NCI-H1436 treated with DMSO at 0.1 percent for 48 hours (cell line): ENCODE data around the gene SH3RF1.

Experiments used
- DNase-seq: peaks from one replicate; lab custom pipeline; 2025; lab: John Stamatoyannopoulos, UW

The SH3RF1 gene

DNA sequence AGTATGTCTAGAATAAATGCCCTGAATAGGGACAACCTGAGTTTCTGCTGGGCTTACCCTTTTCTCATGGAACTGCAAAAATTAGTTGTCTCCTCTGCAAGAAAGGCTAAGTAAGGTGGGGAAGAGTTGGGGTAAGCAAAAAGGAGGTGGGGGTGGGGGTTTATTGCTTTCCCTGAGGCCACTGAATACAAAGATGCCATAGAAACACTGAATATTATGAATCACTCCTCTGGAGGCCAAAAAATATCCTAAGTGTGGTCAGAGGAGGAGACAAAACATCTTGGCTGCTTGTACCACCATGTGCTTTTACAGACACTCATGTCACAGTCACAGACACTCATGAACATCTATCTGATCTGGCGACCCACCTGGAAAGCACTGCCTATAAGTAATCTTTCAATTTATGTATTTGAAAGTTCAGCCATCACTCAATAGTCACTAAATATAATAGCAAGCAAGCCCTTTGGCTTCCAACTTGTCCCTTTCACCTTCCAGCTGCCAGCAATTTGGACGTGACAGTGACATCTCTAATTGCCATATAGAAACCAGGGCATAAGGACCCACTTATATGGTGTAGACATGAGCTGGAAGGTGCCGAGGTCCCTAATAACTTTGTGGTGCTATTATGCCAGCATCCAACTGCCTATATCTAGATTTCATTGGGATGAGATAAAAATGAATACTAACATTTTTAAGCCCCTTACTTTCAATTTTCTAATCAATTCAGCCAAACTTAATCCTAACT is 138.0 kb downstream of the SH3RF1 start:
- no peak for DNase-seq

DNA sequence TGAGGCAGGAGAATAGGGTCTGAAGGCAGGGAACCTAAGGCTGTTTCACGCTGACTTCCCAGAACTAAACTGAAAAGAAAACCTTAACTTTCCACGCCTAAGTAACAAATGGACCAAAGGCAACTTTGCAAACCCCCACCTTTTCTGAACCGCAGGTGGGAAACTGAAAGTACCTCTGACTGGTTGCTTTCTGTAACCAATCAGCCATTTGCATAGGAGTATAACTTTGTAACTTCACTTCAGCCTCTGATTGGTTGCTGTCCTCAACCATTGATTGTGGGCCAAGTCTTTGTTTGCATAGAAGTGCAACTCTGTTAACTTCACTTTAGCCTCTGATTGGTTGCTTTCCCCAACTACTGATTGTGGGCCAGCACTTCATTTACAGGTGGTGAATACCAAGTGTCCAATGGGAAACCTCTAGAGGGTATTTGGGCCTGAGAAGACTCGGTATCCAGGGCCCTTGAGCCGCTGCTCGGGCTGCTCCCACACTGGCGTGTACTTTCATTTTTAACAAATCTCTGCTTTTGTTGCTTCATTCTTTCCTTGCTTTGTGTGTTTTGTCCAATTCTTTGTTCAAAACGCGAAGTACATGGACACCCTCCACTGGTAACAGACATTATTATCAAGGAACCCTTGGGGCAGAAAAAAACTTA is 139.1 kb downstream of the SH3RF1 start:
- DNase-seq: no peak

DNA sequence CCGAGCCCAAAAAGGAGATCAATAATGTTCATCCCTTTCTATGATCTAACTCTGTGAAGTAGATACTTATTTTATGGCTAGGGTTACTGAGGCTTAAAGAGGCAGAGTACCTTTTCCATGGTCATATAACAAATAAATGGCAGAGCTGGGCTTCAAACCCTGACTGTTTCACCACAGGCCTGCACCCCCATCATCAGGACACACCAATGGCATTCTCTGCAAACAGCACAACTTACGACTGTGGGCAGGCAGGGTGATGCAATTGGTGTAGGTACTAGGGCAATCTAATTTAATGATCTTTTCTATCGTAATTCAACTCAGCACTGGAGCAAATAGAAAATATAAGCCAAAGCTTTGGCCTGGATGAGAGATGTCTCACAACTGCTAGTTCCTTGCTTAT is 141.9 kb downstream of the SH3RF1 start:
- DNase-seq: no peak

DNA sequence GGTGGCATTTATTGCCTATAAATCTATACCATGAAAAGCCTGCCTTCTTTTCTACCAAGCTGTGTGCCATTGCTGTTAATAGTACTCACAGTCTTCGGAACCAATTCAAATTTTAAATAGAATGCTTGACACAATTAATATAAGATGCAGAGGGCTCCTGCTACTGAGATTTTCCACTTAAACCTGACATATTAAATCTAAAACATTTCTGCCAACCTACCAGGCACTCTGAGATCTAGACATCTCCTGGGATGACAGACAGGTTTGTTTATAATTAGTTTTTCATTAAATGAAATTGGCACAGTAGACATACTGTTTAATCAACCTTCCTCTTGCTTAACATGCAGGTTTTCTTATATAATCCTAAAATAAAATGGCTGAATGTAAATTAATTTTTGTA is 143.4 kb downstream of the SH3RF1 start:
- no peak for DNase-seq

DNA sequence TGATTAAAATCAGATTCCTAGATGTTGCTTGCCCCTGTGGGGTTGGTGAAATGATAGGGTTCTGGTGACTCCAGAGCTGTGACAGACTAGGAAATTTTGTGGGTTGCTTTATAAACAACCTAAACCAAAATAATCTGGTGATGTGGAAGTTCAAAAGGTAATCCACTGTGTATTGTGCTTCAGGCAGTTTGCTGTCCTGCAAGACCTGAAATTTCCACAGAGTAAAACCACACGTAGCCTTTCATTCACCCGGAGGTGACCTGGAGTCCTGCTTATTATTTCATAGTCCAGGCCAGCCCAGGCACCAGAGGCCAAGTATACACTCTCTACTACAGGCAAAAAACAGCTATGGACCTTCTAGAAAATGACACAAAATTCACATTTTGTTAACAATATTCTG is 146.1 kb downstream of the SH3RF1 start:
- DNase-seq: no peak

DNA sequence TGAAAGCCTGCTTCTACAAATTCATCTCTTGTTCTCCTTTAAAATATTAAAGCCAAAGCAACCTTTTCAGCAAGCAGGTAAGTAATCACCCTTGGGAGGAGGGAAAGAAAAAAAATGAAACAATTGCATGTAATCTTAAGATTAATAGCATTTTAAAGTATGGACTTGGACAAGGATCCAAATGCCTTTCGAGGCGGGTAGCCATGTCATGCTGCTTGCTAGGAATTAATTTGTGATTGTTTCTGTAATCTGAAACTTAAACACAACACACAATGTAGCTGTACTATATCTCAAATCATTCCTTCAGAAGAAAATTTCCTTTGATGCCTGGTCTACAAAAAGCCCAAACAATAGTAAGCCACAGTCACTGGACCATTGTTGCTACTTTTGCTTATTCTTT is 148.3 kb downstream of the SH3RF1 start:
- no peak for DNase-seq

DNA sequence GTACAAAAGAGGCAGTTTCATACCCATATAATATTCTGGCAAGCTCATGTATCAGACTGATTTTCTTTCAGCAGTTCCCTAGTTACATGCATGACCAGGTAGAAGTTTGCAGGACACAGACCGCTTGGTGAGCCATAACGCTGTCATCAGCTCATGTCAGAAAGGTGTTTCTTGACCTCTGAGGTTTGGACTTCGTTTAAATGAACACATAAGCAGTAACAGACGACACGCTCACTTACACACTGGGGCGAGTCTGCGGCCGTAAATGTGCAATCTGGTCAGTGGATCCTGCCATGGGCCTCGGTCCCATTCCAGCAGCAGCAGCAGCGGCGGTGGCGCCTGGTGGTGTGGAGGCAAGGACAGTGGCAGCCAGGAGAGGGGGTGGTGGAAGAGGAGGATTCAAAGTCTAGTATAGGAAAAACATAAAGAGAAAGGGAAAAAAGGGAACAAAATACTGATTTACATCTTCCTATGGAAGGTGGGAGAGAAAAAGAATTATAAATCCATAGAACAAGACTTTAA is 148.8 kb downstream of the SH3RF1 start:
- DNase-seq: no peak

DNA sequence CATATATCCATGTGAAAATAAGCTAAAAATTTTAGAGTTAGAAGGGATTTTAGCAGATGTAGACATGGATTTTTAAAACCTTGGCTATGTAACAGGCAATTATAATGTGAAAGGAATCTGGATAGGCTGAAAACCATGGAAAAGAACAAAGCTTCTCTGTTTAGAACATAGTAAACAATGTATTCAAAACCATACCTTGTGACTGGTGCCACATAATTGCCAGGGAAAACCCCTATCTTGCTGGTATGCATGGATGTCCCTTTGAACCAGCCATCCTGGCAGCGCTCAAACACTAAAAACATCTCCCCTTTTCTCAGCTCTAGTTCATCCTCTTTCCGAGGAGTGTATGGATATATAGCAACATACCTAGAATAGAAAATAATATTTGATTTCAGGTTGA is 150.1 kb downstream of the SH3RF1 start:
- DNase-seq: no peak

DNA sequence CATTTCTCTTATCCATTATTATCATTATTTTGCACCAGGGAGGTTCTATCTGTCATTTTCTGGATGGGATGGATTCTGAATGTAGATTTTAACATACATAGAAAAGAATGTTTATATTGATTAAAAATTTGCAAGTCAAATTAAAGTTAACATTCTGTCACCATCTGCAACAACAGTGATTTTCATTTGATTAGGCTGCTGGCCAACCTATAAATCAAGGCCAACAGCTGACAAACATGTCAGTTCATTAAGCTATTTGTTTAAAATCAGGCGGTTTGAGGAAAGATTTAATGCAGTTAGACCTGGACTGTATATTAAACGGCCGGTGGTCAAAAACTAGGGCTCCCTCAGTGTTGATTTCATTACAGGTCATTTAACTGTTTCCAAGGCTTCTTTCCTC is 151.2 kb downstream of the SH3RF1 start:
- DNase-seq: no peak

DNA sequence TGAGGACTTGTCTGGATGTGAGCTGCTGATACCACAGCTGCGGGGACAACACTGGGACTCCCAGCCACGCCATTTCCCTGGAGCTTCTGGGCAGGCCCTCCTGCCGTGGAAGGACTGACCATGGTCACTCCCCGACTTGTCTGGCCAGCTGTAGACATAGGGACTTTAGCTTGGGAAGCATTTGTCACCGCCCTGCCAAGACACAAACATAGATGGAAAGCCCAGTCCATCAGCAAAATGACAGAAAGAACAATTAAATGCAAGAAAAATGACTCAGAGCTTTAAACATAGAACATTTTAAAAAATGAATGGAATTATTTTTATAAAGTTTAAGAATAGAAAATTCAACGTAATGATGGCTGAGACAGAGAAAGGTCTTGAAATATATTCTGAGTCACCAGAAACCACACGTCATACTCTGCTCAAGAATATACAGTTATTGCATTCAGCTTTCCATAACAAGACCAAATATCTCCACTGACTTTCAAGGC is 153.1 kb downstream of the SH3RF1 start:
- DNase-seq: no peak

DNA sequence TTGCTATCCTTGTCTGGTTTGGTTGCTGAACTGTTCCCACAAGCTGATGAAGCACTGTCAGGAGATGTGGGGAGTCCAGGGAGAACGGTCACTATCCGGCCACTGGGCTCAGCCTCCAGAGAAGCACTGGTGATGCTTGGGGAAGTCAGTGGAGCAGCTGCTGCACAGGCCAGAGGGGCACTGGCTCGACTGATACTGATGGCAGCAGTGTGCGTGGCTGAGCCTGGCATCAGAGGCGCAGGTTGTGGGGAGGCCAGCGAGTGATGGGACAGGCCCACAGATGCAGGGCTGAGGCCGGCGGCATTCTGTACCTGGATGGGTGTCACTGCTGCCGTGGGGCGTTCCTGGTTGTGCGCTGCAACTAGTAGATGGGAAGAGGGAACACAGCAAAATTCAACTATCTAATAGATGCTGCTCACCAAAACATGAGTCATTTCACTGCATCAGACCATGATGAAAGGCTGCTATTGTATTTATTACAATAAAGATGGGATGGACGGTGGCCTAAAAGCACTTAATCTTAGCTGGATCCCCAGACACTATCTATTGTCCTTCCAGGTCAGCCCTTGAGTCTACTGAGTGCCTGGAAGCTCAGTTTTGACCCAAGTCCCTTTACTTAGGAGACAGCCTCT is 154.4 kb downstream of the SH3RF1 start:
- DNase-seq: no peak

DNA sequence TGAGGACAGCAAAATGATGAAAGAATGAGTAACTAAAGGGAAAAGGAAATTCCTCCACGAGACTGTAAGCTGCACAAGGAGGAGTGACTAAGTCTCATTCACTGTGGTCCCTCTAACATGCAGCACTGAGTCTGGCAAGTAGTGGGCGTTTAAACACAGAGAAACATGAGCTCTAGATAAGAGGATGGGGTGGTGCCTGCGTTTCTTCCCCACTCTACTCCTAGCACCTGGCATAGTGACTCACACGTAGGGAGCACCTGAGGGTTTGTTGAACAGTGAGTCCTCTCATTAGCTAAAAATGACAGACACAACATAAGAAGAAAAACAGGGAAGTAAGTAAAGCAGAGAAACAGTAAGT is 154.9 kb downstream of the SH3RF1 start:
- peak; percentile 62 for DNase-seq

DNA sequence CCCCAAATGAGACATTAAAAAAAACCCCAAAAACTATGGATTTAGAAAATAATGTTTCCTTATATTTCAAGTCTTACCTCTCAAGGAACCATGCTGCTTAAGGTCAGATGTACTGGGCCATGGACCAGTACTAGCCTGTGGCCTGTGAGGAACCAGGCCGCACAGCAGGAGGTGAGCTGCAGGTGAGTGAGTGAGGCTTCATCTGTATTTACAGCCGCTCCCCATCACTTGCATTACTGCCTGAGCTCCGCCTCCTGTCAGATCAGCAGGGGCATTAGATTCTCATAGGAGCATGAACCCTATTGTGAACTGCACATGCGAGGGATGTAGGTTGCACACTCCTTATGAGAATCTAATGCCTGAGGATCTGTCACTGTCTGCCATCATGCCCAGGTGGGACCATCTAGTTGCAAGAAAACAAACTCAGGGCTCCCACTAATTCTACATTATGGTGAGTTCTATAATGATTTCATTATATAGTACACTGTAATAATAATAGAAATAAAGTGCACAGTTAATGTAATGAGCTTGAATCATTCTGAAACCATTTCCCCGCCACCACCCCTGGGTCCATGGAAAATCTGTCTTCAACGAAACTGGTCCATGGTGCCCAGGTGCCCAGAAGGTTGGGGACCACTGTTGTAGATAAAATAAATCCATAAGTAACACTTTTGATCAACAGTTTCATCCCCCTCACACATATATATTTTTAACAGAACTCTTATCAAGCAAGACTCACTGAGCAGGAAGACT is 155.4 kb downstream of the SH3RF1 start:
- no peak for DNase-seq

DNA sequence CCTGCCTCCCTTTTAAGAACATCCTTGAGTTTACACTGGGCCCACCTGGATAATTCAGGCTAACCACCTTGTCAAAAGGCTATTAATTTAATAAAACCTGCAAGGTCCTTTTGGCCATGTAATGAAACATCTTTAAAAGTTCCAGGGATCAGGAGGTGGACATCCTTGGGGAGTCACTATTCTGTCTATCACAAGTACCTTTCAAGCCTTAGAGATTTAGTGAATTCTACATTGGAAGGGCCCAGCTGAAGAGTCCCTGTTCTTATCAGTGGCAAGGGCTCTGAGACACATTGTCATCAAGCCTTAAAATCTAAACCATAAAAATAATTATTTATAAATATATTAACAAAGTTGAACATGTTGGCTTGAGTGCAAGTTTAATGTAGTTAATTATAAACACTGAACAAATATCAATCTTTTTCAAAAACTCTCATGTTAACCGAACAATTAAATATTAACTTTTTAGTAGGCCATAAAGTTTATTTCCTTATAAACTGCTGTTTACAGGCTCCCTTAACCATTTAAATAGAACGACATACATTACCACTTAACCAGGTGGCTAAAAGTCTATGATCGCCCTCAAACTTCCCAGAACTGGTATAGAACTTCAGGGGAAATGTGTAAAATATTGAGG is 156.3 kb downstream of the SH3RF1 start:
- no peak for DNase-seq

DNA sequence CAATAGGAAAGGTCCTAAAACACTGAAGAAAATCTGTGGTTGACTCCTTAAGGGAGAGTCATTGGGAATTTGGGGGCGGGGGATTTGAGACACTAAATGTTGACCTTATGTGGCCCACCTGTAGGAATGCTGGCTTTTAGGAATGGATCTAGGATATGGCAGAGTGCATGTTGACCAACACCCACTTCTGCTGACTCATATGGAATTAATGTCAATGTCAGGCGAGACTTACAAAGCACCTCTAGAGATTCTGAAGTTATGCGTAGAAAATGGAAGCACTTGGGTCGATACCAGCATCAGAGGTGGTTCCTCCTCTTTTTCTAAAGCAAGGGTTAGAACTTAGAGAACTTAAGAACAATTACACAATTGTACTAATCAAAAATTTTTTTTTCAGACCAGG is 160.1 kb downstream of the SH3RF1 start:
- no peak for DNase-seq

DNA sequence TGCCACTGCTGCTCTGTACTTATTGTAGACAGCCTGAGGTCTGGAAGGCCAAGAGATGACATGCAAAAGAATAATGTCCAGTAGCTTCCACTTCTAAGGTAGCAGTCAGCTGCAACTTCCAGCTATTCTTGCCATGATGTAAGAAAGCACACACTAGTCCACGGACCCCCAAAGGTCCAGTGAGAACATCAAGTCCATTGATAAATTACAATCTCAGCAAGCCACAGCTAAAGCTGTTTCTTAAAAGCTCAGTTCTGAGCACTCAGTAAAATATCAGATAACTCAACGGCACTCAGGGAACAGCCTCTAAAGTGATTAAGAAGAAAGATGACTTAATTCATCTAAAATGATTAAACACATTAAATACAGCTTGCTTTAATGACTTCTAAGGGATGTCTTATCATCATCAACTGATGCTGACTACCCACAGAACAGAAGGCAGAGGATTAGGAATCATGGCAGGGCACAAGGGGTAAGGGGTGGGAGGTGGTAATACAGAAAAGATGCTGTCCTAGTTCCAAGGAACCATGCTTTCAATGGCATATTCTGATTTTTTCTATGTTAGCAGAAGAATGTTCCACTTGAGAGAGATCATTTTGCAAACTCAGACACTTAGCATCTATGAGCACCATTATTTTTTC is 161.6 kb downstream of the SH3RF1 start:
- no peak for DNase-seq

DNA sequence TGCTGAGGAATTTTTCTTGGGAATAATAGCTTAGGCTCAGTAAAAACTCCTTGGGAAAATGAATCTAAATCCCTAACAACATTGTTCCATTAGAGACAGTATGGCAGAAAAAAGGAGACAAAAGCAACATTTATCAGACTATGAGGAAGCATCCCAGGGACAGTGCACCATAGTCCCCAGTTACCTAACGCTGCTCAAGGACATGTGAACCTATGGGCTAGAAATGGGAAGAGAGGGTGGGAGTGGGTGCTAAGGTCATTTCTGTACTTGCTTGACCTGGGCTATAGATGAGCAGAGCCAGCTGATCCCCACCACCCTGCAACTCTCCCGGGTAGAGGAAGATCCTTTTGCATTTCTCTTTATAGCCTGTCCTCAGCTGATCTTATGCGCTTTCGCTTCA is 162.5 kb downstream of the SH3RF1 start:
- no peak for DNase-seq

DNA sequence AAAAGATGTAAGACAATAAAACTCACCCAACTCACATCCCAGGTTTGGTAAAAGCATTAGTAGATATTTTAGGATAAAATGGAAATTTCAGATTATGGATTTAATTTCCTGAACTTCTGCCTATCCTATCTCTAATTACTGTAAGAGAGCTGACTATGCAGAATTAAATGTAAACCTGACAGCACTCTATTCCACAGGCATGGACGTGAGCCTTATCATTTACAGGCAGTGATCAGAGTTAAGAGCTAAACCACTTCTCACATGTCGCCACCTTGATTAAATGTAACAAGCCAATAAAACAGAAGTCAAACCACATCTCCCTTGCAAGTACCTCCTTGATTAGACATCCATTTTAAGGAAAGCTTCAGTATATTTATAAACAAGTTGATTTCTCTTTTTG is 163.2 kb downstream of the SH3RF1 start:
- DNase-seq: no peak

DNA sequence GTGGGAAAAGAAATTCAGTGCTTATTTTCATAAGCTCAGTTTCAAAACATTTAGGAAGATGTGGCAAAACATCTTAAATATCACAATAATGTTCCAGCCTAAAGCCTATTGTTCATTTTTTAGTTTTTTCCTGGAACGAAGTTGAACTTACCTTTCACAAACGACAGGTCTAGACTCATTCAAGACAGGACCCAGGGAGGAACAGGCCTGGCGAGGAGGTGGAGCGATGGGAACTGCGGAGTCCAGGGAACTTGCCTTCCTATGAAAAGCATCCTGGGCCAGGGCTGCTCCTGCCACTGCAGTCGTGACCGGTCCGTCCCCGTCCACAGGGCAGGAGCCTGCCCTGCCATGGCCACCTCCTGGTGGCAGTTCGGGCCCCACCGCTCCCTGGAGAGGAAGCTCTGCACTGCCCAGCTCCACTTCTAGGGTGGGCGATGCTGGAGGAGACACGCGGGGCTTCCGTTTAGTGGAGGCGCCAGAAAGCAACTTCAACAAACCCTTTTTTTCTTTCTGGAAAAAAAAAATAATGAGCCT is 164.0 kb downstream of the SH3RF1 start:
- DNase-seq: no peak

DNA sequence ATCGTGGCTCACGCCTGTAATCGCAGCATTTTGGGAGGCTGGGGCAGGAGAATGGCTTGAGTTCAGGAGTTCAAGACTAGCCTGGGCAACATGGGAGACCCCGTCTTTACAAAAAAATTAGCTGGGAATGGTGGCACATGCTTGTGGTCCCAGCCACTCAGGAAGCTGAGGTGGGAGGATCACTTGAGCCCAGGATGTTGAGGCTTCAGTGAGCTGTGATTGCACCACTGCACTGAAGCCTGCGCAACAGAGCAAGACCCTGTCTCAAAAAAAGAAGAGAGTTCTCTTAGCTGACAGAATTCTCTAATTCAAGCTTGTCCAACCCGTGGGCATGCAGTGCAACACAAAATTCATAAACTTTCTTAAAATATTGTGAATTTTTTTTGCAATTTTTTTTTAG is 165.1 kb downstream of the SH3RF1 start:
- no peak for DNase-seq

DNA sequence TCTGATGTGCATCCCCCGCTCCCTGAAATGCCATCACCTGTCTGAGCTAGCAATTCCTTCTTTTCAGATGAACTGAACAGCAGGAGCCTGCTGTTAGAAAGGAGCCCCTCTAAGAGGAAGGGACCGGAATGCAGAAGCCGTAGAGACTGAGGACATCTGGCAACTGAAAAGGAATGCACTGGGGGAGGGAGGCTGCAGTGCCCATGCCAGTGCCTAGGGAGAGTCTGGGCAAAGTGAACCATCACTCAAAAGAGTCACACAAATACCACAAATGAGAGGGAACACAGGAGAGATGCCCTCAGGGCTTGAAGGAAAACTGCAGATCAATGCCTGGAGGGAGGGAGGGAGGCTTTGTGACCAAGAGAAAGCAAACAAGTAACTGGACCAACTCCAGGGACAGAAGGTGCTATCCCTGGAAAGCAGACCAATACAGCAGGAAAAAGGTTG is 166.8 kb downstream of the SH3RF1 start:
- DNase-seq: no peak
